ENCODE measurements around the gene KCNN3.
"Not testable (repeated sequence)": the region's sequence is repeated elsewhere in the genome, so short reads cannot be mapped to it uniquely, and the experiment has no call there.

The KCNN3 gene

GRCh38 chr1:154698320-154699096 is 171.6 kb downstream of the KCNN3 start:
- DNase-seq (ENCODE audit: low read depth) = no peak

DNA sequence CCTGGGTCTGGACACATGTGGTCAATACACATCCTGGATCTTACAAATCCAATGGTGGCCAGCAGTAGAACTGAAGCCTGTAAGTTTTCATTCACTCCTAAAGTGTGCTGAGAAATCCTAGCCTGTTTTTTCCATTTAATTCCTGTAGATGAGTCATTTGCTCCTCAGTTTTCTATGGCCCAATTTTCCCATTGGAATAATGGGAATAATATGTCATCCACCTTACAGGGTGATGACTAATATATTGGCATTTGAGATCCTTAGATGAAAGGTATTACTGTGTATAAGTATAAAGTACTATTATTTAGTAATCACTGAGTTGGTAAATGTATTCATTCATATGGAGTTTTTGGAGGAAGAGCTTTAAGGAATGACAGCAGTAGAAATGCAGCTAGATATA is 172.4 kb downstream of the KCNN3 start:
- no peak for DNase-seq (ENCODE audit: low read depth)

- no peak for DNase-seq (ENCODE audit: low read depth)
Measured at GRCh38 chr1:154696456-154696855, 173.6 kb downstream of the KCNN3 start.

GRCh38 chr1:154695985-154696384 is 174.1 kb downstream of the KCNN3 start:
- DNase-seq (ENCODE audit: low read depth) = no peak

GRCh38 chr1:154694995-154695394 is 175.1 kb downstream of the KCNN3 start:
- DNase-seq (ENCODE audit: low read depth) = no peak

GRCh38 chr1:154689083-154689482 is 181.0 kb downstream of the KCNN3 start:
- no peak for DNase-seq (ENCODE audit: low read depth)

GRCh38 chr1:154686507-154686906 is 183.6 kb downstream of the KCNN3 start:
- DNase-seq (ENCODE audit: low read depth) = no peak

DNA sequence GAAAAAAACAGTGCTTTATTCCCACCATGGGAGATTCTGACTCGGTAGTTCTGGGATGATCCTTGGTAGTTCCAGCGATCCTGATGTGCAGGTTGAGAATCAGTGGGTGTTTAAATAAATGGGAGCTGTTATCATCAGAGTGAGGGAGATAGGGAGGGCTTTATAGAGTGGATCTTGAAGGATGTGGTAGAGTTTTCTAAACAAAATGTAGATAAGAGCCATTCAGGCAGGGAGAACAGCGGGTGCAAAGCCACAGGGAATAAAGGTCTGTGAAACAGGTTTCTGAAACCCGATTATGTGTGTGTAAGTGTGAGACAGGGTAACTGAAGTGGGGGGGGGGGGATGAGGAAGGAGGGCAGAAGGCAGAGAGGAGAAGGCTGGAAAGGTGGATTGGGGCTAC is 186.3 kb downstream of the KCNN3 start:
- DNase-seq (ENCODE audit: low read depth) = no peak

- DNase-seq (ENCODE audit: low read depth) = no peak
Measured at GRCh38 chr1:154682254-154682653, 187.8 kb downstream of the KCNN3 start.

- not testable (repeated sequence) for DNase-seq (ENCODE audit: low read depth)
Measured at GRCh38 chr1:154677844-154678243, 192.2 kb downstream of the KCNN3 start.

DNA sequence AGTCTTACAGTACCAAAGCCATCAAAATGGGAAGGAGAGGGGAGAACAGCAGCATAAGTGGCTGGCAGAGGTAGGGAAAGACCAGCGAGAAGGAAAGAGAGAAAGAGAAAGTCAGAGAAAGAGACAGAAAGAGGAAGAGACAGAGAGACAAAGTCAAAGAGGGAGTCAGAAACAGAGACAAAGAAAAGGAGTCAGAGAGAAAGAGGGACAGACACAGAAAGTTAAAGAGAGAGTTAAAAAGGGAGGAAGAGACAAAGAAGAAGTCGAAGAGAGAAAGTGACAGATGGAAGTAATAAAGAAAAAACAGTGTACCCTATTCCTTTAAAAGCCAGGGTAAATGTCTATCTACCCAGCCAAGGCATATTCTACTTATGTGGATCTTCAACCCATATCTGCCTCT is 193.2 kb downstream of the KCNN3 start:
- DNase-seq (ENCODE audit: low read depth) = not testable (repeated sequence)

DNA sequence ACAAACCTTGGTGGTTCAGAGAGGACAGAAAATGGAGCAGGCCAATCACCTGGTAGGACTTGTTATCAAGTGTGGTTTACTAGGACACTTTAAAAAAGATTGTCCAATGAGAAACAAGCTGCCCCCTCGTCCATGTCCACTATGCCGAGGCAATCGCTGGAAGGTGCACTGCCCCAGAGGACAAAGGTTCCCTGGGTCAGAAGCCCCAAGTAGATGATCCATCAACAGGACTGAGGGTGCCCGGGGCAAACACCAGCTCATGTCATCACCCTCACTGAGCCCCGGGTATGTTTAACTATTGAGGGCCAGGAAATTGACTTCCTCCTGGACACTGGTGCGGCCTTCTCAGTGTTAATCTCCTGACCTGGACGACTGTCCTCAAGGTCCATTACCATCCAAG is 195.6 kb downstream of the KCNN3 start:
- DNase-seq (ENCODE audit: low read depth) = not testable (repeated sequence)

- not testable (repeated sequence) for DNase-seq (ENCODE audit: low read depth)
Measured at GRCh38 chr1:154672245-154672644, 197.8 kb downstream of the KCNN3 start.

DNA sequence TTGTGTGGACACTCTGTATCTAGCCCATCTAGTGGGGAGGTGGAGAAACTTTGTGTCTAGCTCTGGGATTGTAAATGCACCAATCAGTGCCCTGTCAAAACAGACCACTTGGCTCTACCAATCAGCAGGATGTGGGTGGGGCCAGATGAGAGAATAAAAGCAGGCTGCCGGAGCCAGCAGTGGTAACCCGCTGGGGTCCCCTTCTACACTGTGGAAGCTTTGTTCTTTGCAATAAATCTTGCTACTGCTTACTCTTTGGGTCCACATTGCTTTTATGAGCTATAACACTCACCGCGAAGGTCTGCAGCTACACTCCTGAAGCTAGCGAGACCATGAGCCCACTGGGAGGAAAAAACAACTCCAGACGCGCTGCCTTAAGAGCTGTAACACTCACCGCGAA is 198.7 kb downstream of the KCNN3 start:
- DNase-seq (ENCODE audit: low read depth) = not testable (repeated sequence)

DNA sequence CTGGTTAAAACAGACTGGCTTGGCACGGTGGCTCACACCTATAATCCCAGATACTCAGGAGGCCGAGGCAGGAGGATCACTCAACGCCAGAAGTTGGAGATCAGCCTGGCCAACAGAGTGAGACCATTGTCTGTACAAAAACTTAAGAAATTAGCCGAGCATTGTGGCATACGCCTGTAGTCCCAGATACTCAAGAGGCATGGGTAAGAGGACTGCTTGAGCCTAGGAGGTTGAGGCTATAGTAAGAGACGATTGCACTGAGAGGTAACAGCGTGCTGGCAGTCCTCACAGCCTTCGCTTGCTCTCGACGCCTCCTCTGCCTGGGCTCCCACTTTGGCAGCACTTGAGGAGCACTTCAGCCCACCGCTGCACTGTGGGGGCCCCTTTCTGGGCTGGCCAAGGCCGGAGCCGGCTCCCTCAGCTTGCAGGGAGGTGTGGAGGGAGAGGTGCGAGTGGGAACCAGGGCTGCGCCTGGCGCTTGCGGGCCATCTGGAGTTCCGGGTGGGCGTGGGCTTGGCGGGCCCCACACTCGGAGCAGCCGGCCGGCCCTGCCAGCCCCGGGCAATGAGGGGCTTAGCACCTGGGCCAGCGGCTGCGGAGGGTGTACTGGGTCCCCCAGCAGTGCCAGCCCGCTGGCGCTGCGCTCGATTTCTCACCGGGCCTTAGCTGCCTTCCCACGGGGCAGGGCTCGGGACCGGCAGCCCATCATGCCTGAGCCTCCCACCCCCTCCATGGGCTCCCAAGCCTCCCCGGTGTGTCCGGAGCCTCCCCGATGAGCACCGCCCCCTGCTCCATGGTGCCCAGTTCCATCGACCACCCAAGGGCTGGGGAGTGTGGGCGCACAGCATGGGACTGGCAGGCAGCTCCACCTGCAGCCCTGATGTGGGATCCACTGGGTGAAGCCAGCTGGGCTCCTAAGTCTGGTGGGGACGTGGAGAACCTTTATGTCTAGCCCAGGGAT is 199.5 kb downstream of the KCNN3 start:
- not testable (repeated sequence) for DNase-seq (ENCODE audit: low read depth)

- DNase-seq (ENCODE audit: low read depth) = peak; percentile 82
Measured at GRCh38 chr1:154669464-154670282, 200.4 kb downstream of the KCNN3 start.

DNA sequence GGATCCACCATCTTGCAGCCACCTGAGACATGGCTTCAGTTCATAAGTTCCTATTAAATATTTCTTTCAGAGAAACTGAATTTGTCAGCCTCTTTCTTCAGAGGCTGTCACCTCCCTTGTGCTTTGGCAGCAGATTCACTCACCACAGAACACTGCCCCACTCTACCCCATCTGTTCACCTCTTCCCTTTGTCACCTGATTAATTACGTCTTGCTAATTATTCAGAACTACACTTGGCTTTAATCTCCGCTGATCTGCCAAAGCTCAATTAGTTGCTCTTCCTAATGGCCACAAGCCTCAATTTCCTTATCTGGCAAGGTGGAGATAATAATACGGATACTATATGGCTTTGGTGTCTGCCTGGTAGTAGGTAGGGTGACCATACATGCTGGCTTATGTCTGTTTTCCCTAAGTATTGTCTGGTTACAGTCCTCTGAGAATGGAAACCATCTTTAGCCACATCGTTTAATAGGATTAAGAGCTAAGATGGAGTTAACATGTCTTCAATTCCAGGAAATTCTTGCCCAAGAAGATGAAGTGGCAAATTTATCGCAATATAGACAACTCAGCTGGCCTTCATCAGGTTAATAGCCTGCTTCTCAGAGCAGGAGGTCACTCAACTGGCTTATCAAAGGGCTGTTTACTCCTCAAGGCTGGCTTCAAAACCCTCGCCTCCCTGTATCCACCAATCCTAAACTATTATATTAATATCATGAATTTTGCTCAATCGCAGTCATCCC is 203.9 kb downstream of the KCNN3 start:
- DNase-seq (ENCODE audit: low read depth) = no peak

- DNase-seq (ENCODE audit: low read depth) = no peak
Measured at GRCh38 chr1:154664331-154665002, 205.6 kb downstream of the KCNN3 start.

- no peak for DNase-seq (ENCODE audit: low read depth)
Measured at GRCh38 chr1:154663471-154664060, 206.5 kb downstream of the KCNN3 start.

DNA sequence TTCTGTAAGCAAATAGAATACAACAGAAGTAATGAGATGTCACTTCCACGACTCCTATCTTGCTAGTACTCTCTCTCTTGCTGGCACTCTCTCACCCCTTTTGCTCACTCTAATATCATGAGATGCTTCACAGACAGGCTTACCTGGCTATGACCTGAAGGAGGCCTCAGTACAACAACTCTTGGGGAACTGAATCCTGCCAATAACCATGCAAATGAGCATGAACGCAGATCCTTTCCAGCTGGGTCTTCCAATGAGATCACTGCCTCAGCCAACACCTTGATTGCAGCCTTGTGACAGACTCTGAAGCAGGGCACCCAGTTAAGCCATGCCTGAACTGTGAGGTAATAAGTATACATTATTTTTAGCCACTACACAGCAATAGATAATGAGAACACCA is 209.0 kb downstream of the KCNN3 start:
- no peak for DNase-seq (ENCODE audit: low read depth)
